ENCODE results near the gene S100A12. TPM values are rescaled to one million over a fixed set of nuclear protein-coding genes. Genes with fewer than 3 reads are reported as not detected.

Gene S100A12
- total RNA-seq, 5 donors from 2014 or later (not counting 1 experiment from before 2014, with no cell fraction given) = 1.1 TPM; not detected in 4

GRCh38 chr1:153392822-153393221, 17.4 kb upstream of the S100A12 start:
- ChIA-PET CTCF (no interaction called here), POLR2A (no interaction called here)
- no peak overlapping the region for H3K4me3 ChIP-seq (ENCODE audit: control insufficient read depth in 1 of 2, extremely low read depth in 1 of 2, low read length in 1 of 2)
- Mint-ChIP-seq H3K4me1 (no peaks in the 10 kb centered on the region), H3K9me3 (no peaks in the 10 kb centered on the region), H3K27ac (no peak overlapping the region), H3K27me3 (peaks cover 28 to 37% of the 10 kb centered on the region in 2 donors), H3K4me3 (no peak overlapping the region), H3K36me3 (no peaks in the 10 kb centered on the region)
- no peaks in the 10 kb centered on the region for H3K4me1 ChIP-seq (ENCODE audit: control insufficient read depth in 1 of 2, extremely low read depth in 1 of 2, insufficient read depth in 2 of 2, low read length in 2 of 2)
- peaks cover 0 to 55% of the 10 kb centered on the region in 2 experiments for H3K27me3 ChIP-seq (replicated peaks in 1 of 2; ENCODE audit: control insufficient read depth in 2 of 2, extremely low read depth in 1 of 2, insufficient read depth in 2 of 2, low read length in 1 of 2)
- no peak overlapping the region for H3K27ac ChIP-seq (ENCODE audit: low read length)
- H3K36me3 ChIP-seq (ENCODE audit: control insufficient read depth in 2 of 2, extremely low read depth in 1 of 2, insufficient read depth in 1 of 2, low read length in 1 of 2) = no peaks in the 10 kb centered on the region
- no CpG with 5 or more reads among the region's 3 CpGs for WGBS (ENCODE audit: insufficient coverage)
- DNase-seq (no peak), ATAC-seq (replicated peaks in 1 of 4) (no peak)
- no peaks in the 10 kb centered on the region for H3K9me3 ChIP-seq

GRCh38 chr1:153392258-153392657, 16.8 kb upstream of the S100A12 start:
- ChIA-PET POLR2A (no interaction called here), CTCF (no interaction called here)
- Mint-ChIP-seq H3K27ac (no peak overlapping the region), H3K4me1 (no peaks in the 10 kb centered on the region), H3K27me3 (peaks cover 26 to 37% of the 10 kb centered on the region in 2 donors), H3K9me3 (no peaks in the 10 kb centered on the region), H3K4me3 (no peak overlapping the region), H3K36me3 (no peaks in the 10 kb centered on the region)
- Histone ChIP-seq H3K36me3 (ENCODE audit: control insufficient read depth in 2 of 2, extremely low read depth in 1 of 2, insufficient read depth in 1 of 2, low read length in 1 of 2) (no peaks in the 10 kb centered on the region), H3K9me3 (no peaks in the 10 kb centered on the region), H3K27ac (ENCODE audit: low read length) (no peak overlapping the region), H3K4me1 (ENCODE audit: control insufficient read depth in 1 of 2, extremely low read depth in 1 of 2, insufficient read depth in 2 of 2, low read length in 2 of 2) (no peaks in the 10 kb centered on the region), H3K4me3 (ENCODE audit: control insufficient read depth in 1 of 2, extremely low read depth in 1 of 2, low read length in 1 of 2) (no peak overlapping the region), H3K27me3 (replicated peaks in 1 of 2; ENCODE audit: control insufficient read depth in 2 of 2, extremely low read depth in 1 of 2, insufficient read depth in 2 of 2, low read length in 1 of 2) (peaks cover 0 to 50% of the 10 kb centered on the region in 2 experiments)
- DNase-seq (no peak), ATAC-seq (replicated peaks in 1 of 4) (no peak)
- WGBS (ENCODE audit: insufficient coverage) = no CpG with 5 or more reads among the region's 3 CpGs

GRCh38 chr1:153390938-153391710, 15.7 kb upstream of the S100A12 start, which contains the start of gene S100A8:
Gene S100A8 (minus strand): TSS chr1:153391073. CDS start chr1:153390535, 538 bp downstream.
- H3K36me3 Mint-ChIP-seq = no peaks in the 10 kb centered on the region
- ATAC-seq (replicated peaks in 1 of 4) = no peak
- Histone ChIP-seq H3K27ac (ENCODE audit: low read length) (no peak within 1 kb of the TSS), H3K27me3 (replicated peaks in 1 of 2; ENCODE audit: control insufficient read depth in 2 of 2, extremely low read depth in 1 of 2, insufficient read depth in 2 of 2, low read length in 1 of 2) (peaks cover 0 to 40% of the 10 kb centered on the region in 2 experiments), H3K4me3 (ENCODE audit: control insufficient read depth in 1 of 2, extremely low read depth in 1 of 2, low read length in 1 of 2) (no peak within 1 kb of the TSS), H3K36me3 (ENCODE audit: control insufficient read depth in 2 of 2, extremely low read depth in 1 of 2, insufficient read depth in 1 of 2, low read length in 1 of 2) (no peaks in the 10 kb centered on the region), H3K9me3 (no peaks in the 10 kb centered on the region), H3K4me1 (ENCODE audit: control insufficient read depth in 1 of 2, extremely low read depth in 1 of 2, insufficient read depth in 2 of 2, low read length in 2 of 2) (no peaks in the 10 kb centered on the region)
- 80% methylated on average over 4 of the region's 7 CpGs for WGBS (ENCODE audit: insufficient coverage)
- H3K27me3 Mint-ChIP-seq = peaks cover 16 to 30% of the 10 kb centered on the region in 2 donors
- no peaks in the 10 kb centered on the region for H3K9me3 Mint-ChIP-seq
- peak in 1 of 35 experiments; percentile 22 for DNase-seq
- ChIA-PET POLR2A (no interaction called here), CTCF (no interaction called here)
- no peak within 1 kb of the TSS for H3K4me3 Mint-ChIP-seq
- H3K27ac Mint-ChIP-seq = no peak within 1 kb of the TSS
- H3K4me1 Mint-ChIP-seq = no peaks in the 10 kb centered on the region

- ATAC-seq (replicated peaks in 1 of 4) = no peak
- H3K4me3 Mint-ChIP-seq = no peak overlapping the region
- no peak overlapping the region for H3K4me3 ChIP-seq (ENCODE audit: control insufficient read depth in 1 of 2, extremely low read depth in 1 of 2, low read length in 1 of 2)
Observed at GRCh38 chr1:153389973-153390879, 14.8 kb upstream of the S100A12 start.

GRCh38 chr1:153389401-153389800, 14.0 kb upstream of the S100A12 start:
- ChIA-PET POLR2A (no interaction called here), CTCF (no interaction called here)
- ATAC-seq (replicated peaks in 1 of 4) (no peak), DNase-seq (no peak)
- Mint-ChIP-seq H3K36me3 (no peaks in the 10 kb centered on the region), H3K4me3 (no peak overlapping the region), H3K27me3 (peaks cover 9 to 22% of the 10 kb centered on the region in 2 donors), H3K4me1 (no peaks in the 10 kb centered on the region), H3K9me3 (no peaks in the 10 kb centered on the region), H3K27ac (no peak overlapping the region)
- Histone ChIP-seq H3K9me3 (no peaks in the 10 kb centered on the region), H3K36me3 (ENCODE audit: control insufficient read depth in 2 of 2, extremely low read depth in 1 of 2, insufficient read depth in 1 of 2, low read length in 1 of 2) (no peaks in the 10 kb centered on the region), H3K4me1 (ENCODE audit: control insufficient read depth in 1 of 2, extremely low read depth in 1 of 2, insufficient read depth in 2 of 2, low read length in 2 of 2) (no peaks in the 10 kb centered on the region), H3K27me3 (replicated peaks in 1 of 2; ENCODE audit: control insufficient read depth in 2 of 2, extremely low read depth in 1 of 2, insufficient read depth in 2 of 2, low read length in 1 of 2) (peaks cover 0 to 25% of the 10 kb centered on the region in 2 experiments), H3K27ac (ENCODE audit: low read length) (no peak overlapping the region), H3K4me3 (ENCODE audit: control insufficient read depth in 1 of 2, extremely low read depth in 1 of 2, low read length in 1 of 2) (no peak overlapping the region)
- WGBS (ENCODE audit: insufficient coverage) = no CpG with 5 or more reads among the region's 1 CpG

More at GRCh38 chr1:153389973-153390879, 14.8 kb upstream of the S100A12 start:
- Histone ChIP-seq H3K9me3 (no peaks in the 10 kb centered on the region), H3K4me1 (ENCODE audit: control insufficient read depth in 1 of 2, extremely low read depth in 1 of 2, insufficient read depth in 2 of 2, low read length in 2 of 2) (no peaks in the 10 kb centered on the region), H3K27ac (ENCODE audit: low read length) (no peak overlapping the region), H3K27me3 (replicated peaks in 1 of 2; ENCODE audit: control insufficient read depth in 2 of 2, extremely low read depth in 1 of 2, insufficient read depth in 2 of 2, low read length in 1 of 2) (peaks cover 0 to 31% of the 10 kb centered on the region in 2 experiments), H3K36me3 (ENCODE audit: control insufficient read depth in 2 of 2, extremely low read depth in 1 of 2, insufficient read depth in 1 of 2, low read length in 1 of 2) (no peaks in the 10 kb centered on the region)
- no peak for DNase-seq
- H3K9me3 Mint-ChIP-seq = no peaks in the 10 kb centered on the region
- H3K27me3 Mint-ChIP-seq = peaks cover 11 to 23% of the 10 kb centered on the region in 2 donors
- CTCF ChIA-PET = no interaction called here
- no peak overlapping the region for H3K27ac Mint-ChIP-seq
- no peaks in the 10 kb centered on the region for H3K4me1 Mint-ChIP-seq
- H3K36me3 Mint-ChIP-seq = no peaks in the 10 kb centered on the region
- 66% methylated on average over 10 of the region's 17 CpGs for WGBS (ENCODE audit: insufficient coverage)
- POLR2A ChIA-PET = no interaction called here

GRCh38 chr1:153387785-153388184, 12.4 kb upstream of the S100A12 start:
- Histone ChIP-seq H3K9me3 (no peaks in the 10 kb centered on the region), H3K4me1 (ENCODE audit: control insufficient read depth in 1 of 2, extremely low read depth in 1 of 2, insufficient read depth in 2 of 2, low read length in 2 of 2) (no peaks in the 10 kb centered on the region), H3K27me3 (replicated peaks in 1 of 2; ENCODE audit: control insufficient read depth in 2 of 2, extremely low read depth in 1 of 2, insufficient read depth in 2 of 2, low read length in 1 of 2) (peaks cover 0 to 17% of the 10 kb centered on the region in 2 experiments), H3K27ac (ENCODE audit: low read length) (no peak overlapping the region), H3K4me3 (ENCODE audit: control insufficient read depth in 1 of 2, extremely low read depth in 1 of 2, low read length in 1 of 2) (no peak overlapping the region), H3K36me3 (ENCODE audit: control insufficient read depth in 2 of 2, extremely low read depth in 1 of 2, insufficient read depth in 1 of 2, low read length in 1 of 2) (no peaks in the 10 kb centered on the region)
- Mint-ChIP-seq H3K27ac (no peak overlapping the region), H3K9me3 (peaks cover 0 to 2% (median 0%) of the 10 kb centered on the region in 3 donors), H3K36me3 (no peaks in the 10 kb centered on the region), H3K4me3 (no peak overlapping the region), H3K27me3 (peaks cover 4 to 15% of the 10 kb centered on the region in 2 donors), H3K4me1 (no peaks in the 10 kb centered on the region)
- ATAC-seq (replicated peaks in 1 of 4) (no peak), DNase-seq (no peak)
- POLR2A ChIA-PET = no interaction called here
- CTCF ChIA-PET = no interaction called here
- no CpG with 5 or more reads among the region's 4 CpGs for WGBS (ENCODE audit: insufficient coverage)
